Fibroblast of the conjunctiva (primary cell): ENCODE measurements around the gene GMEB2.
A peak's percentile ranks its signal among the peaks of the same experiment; 100 is the strongest.
"Not testable (repeated sequence)": the region's sequence is repeated elsewhere in the genome, so short reads cannot be mapped to it uniquely, and the experiment has no call there.

Experiments used
- DNase-seq: peaks from one replicate; pipeline ENCODE4 v3.0.0-alpha.2; 2010; ENCODE audit warnings: low read depth

Gene GMEB2

DNA sequence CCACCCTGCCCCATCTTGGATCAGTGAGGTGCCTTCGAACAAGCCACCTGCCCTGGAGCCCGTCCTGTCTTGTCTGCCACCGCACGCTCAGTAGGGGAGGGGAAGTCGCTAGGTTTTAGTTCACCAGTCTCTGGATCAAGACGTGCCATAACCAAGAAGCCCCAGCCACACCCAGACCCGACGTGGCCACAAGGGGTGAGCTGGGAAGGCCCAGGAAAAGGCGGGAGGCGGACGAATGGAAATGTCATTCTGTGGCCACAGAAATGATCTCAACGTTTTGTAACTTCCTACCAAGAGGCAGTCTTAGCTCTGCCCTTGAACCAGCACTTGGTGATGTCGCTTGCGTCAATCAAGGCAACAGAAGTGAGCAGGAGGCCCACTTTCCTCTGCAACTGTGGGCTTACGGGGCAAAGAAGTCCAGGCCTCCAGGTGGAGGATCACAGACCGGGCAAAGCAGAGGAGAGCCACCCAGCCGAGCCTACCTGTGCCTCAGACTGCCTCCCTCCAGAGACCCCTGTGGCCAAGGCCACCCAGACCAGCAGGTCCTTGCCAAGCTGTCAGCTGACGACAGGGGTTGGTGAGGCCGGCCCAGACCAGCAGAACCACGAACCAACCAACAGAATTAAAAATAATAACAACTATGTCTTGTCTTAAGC is 14.5 kb downstream of the GMEB2 start:
- no peak for DNase-seq

- no peak for DNase-seq
Observed at GRCh38 chr20:63611646-63612045, 15.3 kb downstream of the GMEB2 start.

- no peak for DNase-seq
Observed at GRCh38 chr20:63610581-63611435, 16.1 kb downstream of the GMEB2 start.

DNA sequence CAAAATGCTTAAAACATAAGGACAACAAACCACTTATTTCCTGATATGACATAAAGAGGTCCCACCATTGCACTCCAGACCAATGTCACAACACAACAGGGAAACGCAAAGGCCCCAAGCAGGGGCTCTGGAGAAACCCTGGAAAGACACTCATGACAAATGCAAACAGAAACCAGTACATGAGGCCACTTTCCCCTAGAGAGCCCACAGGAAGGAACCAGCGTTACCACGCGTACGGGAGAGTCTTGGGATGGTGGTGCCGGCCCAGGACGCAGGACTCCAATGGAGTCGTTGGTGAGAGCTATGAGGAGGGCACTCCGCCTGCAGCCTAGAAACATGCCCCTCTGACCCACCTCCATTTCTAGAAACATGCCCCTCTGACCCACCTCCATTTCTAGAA is 20.2 kb downstream of the GMEB2 start:
- DNase-seq: no peak

DNA sequence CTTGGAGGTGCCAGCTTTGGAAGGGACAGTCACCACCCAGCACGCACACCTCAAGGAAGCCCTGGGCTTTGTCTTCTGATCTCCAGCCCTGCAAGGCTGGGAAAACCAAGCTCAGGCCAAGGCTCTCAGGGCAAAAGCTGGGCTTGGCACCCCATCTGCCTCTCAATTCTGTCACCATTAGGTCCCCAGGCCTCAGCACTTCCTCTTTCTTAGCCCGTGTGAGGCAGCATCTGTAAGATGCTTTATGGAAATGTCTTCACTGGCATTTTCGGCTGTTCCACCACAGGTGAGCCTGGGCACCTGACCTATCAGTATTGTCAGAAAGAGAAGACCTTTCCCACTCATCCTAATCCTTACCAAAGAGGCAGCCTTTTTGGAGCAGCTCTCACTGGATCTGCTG is 24.6 kb downstream of the GMEB2 start:
- no peak for DNase-seq

- DNase-seq: not testable (repeated sequence)
Observed at GRCh38 chr20:63601679-63602078, 25.2 kb downstream of the GMEB2 start.

DNA sequence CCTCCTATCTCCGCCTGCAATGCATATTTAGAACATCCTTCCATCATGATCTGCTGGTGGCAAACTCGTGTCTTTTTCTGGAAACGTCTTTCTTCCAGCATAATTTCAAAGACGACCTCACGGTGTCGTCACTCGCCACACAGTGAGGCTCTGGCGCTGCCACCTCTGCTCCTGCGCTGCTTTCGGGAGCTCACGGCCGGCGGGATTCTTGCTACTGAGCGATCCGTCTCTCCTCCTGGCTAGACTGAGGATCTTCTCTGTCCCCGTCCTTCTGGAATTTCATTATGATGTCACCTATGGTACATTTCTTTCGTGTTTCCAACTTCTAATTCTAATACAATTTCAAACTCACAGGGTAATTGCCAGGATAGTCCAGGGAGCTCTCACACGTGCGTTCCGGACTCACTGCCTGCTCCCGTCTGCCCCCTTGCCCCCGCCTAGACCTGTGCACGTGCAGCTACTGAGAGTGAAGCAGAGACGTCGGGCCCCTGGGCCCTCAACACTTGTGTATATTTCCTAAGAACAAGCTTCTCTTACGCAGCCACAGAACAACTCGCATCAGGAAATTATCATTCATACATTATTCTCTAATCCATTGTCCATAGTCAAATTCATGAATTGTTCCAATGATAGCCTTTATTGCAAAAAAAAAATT is 27.4 kb downstream of the GMEB2 start:
- DNase-seq: no peak

- DNase-seq: no peak
Observed at GRCh38 chr20:63598479-63599395, 28.2 kb downstream of the GMEB2 start.

GRCh38 chr20:63597651-63598478 is 29.0 kb downstream of the GMEB2 start:
- DNase-seq: no peak

DNA sequence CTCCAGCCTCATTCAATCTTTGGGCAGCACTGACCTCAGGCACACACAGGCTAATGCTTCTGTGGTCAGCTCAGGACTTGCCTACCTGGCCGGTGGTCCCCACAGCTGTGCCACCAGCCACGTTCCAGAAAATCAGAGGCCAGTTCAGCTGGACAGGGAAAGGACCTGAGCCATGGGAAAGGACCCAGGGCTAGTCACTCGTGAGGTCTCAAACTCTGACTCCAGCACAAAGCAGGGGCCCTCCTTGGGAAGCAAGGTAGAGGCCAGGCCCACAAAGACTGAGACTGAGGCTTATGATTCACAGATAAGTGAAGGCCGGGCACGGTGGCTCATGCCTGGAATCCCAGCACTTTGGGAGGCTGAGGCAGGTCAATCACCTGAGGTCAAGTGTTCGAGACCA is 30.5 kb downstream of the GMEB2 start:
- no peak for DNase-seq

GRCh38 chr20:63595416-63596127 is 31.3 kb downstream of the GMEB2 start:
- DNase-seq: no peak

GRCh38 chr20:63594043-63594561 is 32.8 kb downstream of the GMEB2 start:
- peak; percentile 35 for DNase-seq

DNA sequence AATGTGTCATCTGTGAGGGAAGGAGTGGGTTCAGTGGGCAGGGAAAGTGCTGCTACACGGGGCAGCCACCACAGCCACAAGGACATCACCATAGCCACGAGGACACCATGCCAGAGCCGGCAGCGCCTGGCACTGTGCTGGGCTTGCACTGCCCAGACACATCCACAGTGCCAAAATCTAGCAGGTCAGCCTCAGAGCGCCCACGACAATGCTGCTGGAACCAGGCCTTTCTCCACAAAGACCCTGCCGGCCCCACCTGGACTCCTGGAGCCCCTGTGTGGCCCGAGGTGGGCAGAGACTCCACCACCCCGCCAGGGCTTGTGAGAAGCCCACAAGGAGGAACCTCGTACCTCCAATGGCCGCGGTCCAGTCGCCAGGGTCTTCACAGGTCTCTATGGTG is 34.2 kb downstream of the GMEB2 start:
- no peak for DNase-seq

- DNase-seq: no peak
Observed at GRCh38 chr20:63591786-63592355, 35.0 kb downstream of the GMEB2 start.

GRCh38 chr20:63591147-63591533 is 35.8 kb downstream of the GMEB2 start:
- DNase-seq: no peak

- no peak for DNase-seq
Observed at GRCh38 chr20:63590218-63591146, 36.4 kb downstream of the GMEB2 start.

GRCh38 chr20:63589261-63590217 is 37.4 kb downstream of the GMEB2 start:
- DNase-seq: peak; percentile 20
